ENCODE results near the gene PRODH2.

DNA sequence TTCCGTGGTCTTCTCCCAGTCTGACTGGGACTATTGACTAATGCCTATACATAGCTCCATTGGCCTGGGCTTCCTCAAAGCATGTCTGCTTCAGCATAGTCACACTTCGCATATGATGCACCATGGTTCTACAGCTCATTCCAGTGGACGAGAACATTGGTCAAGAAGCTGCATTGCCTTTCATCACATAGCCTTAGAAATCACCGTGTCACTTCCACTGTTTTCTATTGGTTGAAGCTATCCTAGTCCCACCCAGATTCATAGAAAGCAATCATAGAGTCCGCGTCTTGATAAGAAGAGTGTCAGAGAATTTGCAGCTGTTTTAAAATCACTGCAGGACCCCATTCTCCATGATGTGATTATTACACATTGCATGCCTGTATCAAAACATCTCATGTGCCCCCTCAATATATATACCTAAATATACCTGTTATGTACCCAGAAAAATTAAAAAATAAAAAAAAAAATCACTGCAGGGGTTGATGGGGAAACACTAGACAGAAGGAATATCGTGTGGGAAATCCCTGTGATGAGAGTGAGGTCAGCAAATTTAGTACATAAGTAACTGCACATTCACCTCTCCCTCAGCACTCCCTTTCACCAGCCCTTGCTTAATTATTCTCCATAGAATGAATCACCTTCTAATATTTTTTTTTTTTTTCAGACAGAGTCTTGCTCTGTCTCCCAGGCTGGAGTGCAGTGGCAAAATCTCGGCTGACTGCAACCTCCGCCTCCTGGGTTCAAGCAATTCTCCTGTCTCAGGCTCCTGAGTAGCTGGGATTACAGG lies 39.4 kb downstream of the PRODH2 start:
- TF ChIP-seq, protein P1, sequence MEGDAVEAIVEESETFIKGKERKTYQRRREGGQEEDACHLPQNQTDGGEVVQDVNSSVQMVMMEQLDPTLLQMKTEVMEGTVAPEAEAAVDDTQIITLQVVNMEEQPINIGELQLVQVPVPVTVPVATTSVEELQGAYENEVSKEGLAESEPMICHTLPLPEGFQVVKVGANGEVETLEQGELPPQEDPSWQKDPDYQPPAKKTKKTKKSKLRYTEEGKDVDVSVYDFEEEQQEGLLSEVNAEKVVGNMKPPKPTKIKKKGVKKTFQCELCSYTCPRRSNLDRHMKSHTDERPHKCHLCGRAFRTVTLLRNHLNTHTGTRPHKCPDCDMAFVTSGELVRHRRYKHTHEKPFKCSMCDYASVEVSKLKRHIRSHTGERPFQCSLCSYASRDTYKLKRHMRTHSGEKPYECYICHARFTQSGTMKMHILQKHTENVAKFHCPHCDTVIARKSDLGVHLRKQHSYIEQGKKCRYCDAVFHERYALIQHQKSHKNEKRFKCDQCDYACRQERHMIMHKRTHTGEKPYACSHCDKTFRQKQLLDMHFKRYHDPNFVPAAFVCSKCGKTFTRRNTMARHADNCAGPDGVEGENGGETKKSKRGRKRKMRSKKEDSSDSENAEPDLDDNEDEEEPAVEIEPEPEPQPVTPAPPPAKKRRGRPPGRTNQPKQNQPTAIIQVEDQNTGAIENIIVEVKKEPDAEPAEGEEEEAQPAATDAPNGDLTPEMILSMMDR (IDR thresholded peaks at IDR 0.05) = no peak
- no peak for TF ChIP-seq POLR2A (IDR thresholded peaks at IDR 0.05)
